Daoy (cell line): ENCODE data around the gene TBPL1. TPM values are rescaled to one million over a fixed set of nuclear protein-coding genes. Genes with fewer than 3 reads are reported as not detected.
A peak's percentile ranks its signal among the peaks of the same experiment; 100 is the strongest.
"Not testable (repeated sequence)": the region's sequence is repeated elsewhere in the genome, so short reads cannot be mapped to it uniquely, and the experiment has no call there.

ENCODE experiments used
- DNase-seq: peaks from one replicate; pipeline ENCODE4 v3.0.0-alpha.2; 2015; ENCODE audit warnings: low read depth
- total RNA-seq: library from RNA; depleted of rRNA; stranded (reverse); fragments of >200 nt; shearing (Covaris generic); gene quantifications from 2 replicates; pipeline ENCODE4 v1.2.3, GENCODE V29; 2014; rRNA removed

The TBPL1 gene
- total RNA-seq, result 69.7 and 70.2 TPM in 2 replicates

DNA sequence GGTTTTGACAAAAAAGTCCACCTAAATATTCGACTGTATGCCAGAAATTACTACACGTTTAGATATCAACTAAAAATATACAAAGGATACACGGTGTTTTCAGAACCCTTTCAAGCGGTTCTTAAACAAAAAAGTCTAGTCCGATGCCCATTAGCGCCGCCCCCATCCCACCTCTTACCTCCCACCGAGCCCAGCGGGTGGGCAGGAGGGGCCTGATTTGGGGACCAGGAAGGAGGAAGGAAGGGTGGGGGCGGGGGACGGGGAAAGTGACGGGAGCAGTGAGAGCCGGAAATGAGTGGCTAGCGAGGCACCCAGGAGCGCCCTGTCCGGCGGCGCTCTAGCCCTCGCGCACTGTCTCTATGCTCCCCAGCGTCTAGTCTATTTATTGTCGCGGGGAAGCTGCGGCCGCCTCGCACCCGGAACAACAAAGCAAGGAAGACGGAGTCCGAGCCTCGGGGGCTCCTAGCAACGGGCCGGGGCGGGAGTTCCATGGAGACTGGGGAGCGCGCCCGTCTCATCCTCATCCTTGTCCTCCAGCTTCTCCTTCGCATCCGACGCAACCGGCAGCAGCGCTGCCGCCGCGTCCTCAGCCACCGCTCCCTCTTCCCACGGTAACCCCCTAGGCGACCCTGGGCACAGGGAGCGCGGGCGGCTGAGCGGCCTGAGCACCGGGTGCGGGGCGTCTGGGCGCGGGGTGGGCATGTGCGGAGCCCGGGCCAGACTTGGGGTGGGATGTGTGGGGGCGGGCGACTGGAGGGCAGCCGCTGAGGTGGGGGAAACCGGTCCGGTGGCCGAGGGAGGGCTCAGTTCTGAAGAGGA, at the start of gene TBPL1:
TBPL1 (plus strand) TSS at position 410 of the 819 bp plus-strand sequence. CDS start 26,902 bp downstream, outside the sequence.
- peak; percentile 98 for DNase-seq

DNA sequence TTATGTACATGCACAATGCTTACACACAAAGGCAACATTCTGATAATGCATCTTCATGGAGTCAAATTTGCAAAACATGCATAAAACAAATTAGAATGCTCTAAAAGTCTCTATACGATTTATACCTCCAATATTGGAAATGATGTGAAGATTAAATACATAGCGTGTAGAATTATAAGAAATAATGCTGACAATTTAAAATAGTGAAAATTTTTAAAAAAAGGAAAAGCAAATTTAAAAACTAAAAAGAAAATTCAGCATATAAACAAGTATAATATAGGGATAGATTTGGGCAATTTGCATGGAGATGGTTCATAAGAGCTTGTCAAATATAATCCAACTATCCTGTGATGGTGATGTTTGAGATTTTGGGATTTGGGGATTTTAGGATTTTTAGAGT, 49.2 kb upstream of the TBPL1 start:
- no peak for DNase-seq

- DNase-seq, result peak; percentile 37
Observed at GRCh38 chr6:133906050-133906449, 47.0 kb upstream of the TBPL1 start.

DNA sequence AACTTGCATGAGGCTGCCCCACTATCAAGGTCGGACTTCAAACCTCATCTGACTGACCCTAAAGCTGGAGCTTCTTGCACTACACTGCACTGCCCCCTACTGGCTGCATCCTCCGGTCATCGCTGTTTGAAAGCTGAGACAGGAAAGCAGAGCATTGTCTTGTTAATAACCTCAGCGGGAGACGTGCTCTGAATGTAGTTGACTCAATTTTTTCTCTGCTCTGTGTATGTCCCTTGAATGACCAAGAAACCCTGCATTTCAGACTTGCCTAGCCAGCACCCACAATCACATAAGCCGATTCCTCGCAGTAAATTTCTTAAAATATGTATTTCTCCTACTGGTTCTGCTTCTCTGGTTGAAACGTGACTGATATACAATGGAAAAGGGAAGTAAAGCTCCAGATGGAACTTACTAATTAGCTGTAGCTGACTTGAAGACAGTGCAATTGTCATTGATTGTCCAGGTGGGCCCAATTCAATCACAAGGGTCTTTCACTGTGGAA, 36.3 kb upstream of the TBPL1 start:
- peak; percentile 88 for DNase-seq

DNA sequence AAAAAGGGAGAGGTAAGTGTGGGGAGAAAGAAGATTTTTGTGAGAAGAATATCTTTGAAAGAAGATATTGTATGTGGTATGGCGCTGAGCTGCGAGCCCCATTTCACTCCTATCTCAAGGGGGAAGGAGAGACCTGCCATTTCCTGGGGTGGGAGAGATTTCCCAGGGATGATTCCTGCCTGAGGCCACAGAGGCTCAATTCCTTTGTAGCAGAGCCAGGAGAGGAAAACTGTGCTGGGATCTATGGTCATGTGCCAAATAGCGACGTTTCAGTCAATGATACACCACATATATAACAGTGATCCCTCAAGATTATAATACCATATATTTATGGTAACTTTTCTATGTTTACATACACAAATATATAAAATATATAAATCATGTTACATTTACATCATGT, 35.2 kb upstream of the TBPL1 start:
- no peak for DNase-seq

DNA sequence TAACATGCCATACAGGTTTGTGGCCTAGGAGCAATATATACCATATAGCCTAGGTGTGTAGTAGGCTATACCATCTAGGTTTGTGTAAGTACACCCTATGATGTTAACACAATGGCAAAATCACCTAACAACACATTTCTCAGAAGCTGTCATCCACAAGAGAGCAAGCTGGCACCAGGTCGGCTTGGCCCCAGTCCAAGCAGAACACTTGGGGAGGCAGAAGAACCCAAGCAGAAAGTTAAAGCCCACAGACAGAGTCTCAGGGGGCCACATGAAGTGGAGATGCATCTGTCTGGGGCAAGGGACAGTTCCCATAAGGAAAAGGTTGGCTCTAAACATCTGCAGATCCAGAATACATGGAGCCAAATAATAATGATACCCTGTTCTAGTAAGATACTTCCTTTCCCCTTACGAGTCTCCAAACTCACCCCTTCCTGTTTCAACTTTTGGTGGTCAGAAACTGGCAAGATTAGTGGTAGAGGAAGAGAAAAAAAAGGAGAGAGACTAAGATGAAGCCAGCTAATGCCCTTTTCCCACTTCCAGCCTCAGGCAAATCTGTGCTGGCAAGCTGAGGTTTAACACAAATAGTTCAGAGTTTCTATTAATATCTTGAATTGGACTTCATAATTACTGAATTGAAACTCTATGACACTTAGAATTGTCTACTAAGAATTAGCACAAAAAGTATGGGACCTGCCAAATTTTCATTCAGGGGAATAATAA, 34.7 kb upstream of the TBPL1 start:
- no peak for DNase-seq

- no peak for DNase-seq
Observed at GRCh38 chr6:133919362-133919761, 33.7 kb upstream of the TBPL1 start.

- DNase-seq, result peak; percentile 77
Observed at GRCh38 chr6:133921249-133921859, 31.7 kb upstream of the TBPL1 start.

- DNase-seq, result peak; percentile 73
Observed at GRCh38 chr6:133923938-133924593, 29.0 kb upstream of the TBPL1 start.

DNA sequence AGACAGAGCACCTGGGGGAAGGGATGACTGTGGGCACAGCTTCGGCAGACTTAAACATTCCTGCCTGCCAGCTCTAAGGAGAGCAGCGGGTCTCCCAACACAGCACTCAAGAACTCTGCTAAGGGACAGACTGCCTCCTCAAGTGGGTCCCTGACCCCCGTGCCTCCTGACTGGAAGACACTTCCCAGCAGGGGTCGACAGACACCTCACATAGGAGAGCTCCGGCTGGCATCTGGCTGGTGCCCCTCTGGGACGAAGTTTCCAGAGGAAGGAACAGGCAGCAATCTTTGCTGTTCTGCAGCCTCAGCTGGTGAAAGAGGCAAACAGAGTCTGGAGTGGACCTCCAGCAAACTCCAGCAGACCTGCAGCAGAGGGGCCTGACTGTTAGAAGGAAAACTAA, 21.8 kb upstream of the TBPL1 start:
- DNase-seq, result not testable (repeated sequence)

GRCh38 chr6:133936352-133936751, 16.7 kb upstream of the TBPL1 start:
- DNase-seq, result not testable (repeated sequence)

DNA sequence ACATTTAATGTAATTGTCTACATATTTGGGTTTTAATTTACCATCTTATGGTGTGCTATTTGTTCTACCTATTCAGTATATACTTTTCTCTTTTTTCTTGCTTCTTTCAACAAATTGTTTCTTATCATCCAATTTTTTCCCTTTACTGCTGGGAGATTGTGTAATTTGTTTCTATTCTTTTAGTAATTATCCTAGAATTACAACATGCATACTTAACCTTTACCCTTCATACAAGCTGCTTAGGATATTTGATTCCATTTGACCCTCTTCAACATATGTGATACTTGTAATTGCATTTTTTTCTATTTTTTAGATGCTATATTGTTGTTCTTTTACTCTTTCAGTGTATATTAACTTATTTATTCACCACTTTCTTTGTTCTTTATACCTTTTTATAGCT, 15.1 kb upstream of the TBPL1 start:
- no peak for DNase-seq

GRCh38 chr6:133938533-133938932, 14.5 kb upstream of the TBPL1 start:
- DNase-seq, result no peak

- DNase-seq, result no peak
Observed at GRCh38 chr6:133939778-133940667, 13.0 kb upstream of the TBPL1 start.

DNA sequence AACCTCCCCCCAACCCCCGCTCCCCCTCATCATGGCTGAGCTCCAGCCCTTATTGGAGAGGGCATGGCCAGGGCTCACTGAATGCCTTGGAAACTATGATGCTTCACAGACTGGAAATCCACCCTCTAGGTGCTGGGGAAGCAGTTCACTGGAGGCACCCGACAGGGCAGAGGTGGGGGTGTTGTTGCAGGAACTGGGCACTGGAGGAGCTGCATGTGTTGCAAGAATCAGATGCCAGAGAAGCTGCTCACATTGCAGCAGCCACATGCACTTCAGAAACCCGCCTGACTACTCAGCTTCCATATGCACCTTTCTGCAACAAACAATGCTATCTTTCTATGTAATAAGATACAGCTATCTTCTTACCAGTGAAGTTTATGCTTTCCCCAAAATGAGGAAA, 7.9 kb upstream of the TBPL1 start:
- DNase-seq, result no peak

DNA sequence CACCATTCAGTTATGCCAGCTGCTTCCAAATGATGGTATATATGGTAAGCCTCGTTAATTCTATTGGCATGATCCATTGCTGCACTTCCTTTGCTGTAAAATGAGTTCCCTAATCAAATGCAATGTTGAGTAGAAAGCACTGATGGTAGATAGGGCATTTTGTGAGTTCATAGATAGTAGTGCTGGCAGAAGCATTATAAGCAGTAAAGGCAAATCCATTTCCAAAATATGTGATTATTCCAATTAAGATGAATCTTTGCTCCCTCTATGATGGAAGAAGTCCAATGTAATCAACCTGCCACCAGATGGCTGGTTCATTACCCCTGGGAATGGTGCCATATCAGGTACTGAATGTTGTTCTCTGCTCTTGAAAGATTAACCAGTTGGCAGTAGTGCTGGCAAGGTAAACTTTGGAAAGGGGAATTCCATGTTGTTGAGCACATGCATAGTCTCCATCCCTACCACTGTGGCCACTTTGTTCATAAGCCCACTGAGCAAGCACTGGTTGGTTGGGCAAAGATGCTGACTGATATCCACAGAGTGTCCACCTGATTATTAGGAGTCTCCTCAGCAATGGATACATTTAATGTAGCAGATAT, 5.6 kb upstream of the TBPL1 start:
- DNase-seq, result no peak

DNA sequence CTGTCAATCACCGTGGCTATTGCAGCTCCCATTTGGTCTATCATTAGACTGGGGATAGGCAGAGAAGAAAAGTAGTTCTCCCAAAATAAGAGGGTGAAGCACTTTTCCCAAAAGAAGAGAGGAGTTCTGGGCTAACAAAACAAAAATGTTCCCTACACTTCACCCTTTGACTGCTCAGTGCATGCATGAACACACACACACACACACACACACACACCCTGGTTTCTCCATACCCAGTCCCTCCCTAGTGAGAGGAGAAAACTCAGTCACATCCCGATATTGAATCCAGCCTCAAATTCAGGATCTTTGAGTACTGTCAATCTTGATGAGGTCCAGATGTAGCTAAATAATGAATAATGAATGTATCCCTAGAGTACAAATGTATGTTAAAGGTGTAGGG, 4.6 kb upstream of the TBPL1 start:
- DNase-seq, result no peak

DNA sequence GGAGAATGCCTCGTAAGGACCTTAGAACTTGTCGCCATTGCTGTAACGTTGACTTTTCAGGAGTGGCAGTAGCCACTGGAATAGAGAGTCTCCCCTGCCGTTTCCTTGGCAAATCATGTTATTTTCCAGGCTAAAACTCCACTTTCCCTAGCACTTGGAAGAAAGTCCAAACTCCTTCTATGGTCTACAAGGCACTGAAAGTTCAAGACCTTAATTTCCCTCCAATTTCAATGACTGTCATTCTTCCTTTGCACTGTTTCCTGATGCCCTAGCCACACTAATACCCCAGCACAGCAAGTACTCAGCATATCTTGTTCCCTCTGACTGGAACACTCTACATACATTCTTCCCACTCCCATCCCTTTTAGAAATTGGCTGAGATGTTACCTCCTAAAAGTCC, 1.8 kb upstream of the TBPL1 start:
- DNase-seq, result no peak

- peak; percentile 65 for DNase-seq
Observed at GRCh38 chr6:133951881-133952814, 876 bp upstream of the TBPL1 start.
